Subcutaneous adipose tissue (tissue), 4 donors: ENCODE measurements around the gene SRRM4. TPM values are rescaled to one million over a fixed set of nuclear protein-coding genes. Genes with fewer than 3 reads are reported as not detected.

Source experiments
- total RNA-seq, 4 donors: library from RNA; depleted of rRNA; stranded (reverse); fragments of >200 nt; gene quantifications; one replicate each; pipeline ENCODE4 v1.1.0, GENCODE V29; 2016
- TF ChIP-seq, protein P1 (sequence below): fragments of 450-650 bp; IDR thresholded peaks from one replicate; pipeline ENCODE4 v1.5.1; 2016; ENCODE audit warnings: low read depth, mild to moderate bottlenecking, control low read depth, antibody characterized with exemption, moderate library complexity

SRRM4 gene
- total RNA-seq, 4 donors from 2014 or later, result not detected

DNA sequence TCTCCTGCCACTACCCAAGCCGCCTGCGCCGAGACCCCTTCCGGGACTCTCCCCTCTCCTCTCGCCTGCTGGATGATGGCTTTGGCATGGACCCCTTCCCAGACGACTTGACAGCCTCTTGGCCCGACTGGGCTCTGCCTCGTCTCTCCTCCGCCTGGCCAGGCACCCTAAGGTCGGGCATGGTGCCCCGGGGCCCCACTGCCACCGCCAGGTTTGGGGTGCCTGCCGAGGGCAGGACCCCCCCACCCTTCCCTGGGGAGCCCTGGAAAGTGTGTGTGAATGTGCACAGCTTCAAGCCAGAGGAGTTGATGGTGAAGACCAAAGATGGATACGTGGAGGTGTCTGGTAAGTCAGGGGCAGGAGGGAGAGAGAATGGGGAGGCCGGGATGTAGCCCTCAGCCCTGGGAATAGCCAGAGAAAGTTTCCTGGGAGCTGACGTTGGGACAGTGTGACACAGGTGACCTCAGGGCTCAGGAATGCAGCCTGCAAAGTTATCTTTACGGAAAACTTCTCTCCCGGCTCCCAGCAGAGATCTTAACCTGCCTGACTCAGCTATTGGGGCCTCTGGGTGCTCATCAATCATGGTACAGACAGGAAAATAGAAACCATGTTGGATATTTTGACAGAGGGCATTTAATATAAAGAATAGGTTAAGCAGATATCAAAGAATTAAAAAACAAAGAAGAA is 198.1 kb downstream of the SRRM4 start:
- TF ChIP-seq, protein P1, sequence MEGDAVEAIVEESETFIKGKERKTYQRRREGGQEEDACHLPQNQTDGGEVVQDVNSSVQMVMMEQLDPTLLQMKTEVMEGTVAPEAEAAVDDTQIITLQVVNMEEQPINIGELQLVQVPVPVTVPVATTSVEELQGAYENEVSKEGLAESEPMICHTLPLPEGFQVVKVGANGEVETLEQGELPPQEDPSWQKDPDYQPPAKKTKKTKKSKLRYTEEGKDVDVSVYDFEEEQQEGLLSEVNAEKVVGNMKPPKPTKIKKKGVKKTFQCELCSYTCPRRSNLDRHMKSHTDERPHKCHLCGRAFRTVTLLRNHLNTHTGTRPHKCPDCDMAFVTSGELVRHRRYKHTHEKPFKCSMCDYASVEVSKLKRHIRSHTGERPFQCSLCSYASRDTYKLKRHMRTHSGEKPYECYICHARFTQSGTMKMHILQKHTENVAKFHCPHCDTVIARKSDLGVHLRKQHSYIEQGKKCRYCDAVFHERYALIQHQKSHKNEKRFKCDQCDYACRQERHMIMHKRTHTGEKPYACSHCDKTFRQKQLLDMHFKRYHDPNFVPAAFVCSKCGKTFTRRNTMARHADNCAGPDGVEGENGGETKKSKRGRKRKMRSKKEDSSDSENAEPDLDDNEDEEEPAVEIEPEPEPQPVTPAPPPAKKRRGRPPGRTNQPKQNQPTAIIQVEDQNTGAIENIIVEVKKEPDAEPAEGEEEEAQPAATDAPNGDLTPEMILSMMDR, result no peak

DNA sequence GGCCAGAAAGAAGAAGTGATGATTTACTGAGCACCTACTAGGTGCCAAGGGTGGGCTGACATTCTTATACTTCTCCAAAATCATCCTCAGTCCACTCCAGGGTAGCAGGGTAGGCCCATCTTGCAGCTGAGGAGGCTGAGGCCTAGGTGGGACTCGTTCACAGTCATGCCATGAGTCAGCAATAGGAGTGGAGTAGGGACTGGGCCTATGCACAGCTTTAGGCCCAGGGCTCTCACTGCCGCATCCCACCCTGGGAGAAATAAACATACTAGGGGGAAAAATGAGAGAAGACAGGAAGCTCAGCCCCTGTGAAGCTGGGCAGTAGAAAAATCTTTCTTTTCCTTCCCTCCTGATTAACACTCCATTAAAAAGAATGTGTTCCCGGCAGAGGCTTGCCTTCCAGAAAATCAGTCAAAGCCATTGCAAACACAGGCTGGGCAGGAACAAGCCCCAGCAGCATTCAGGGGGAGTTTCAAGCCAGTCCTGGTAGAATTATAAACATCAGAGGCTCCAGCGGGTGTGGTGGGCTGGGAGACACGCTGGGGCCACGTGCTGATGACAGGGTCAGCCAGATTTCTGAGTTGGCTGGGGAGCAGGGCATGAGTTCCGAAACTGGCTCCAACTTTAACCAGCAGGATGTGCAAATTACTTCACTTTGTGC is 199.2 kb downstream of the SRRM4 start:
- TF ChIP-seq, protein P1, result no peak

GRCh38 chr12:119181202-119181601 is 199.9 kb downstream of the SRRM4 start:
- TF ChIP-seq, protein P1, result no peak

DNA sequence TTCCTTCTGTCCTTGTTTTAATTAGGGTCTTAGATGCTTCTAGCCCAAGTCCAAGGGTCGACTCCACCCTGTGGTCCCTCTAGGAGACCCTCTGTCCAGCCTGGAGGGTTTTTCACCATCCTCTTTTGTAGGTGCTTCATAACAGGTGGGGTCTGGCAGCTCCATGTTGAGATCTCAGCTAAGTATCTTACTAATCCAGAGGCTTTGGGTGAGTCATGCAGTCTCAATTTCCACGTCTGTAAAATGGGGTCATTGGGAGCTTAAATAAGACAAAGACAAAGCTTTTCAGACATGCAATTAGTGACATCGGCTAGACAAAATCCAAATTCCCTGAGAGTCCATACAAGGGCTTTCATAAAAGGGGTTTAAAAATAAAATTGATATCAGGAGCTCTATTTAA is 200.6 kb downstream of the SRRM4 start:
- TF ChIP-seq, protein P1, result no peak

DNA sequence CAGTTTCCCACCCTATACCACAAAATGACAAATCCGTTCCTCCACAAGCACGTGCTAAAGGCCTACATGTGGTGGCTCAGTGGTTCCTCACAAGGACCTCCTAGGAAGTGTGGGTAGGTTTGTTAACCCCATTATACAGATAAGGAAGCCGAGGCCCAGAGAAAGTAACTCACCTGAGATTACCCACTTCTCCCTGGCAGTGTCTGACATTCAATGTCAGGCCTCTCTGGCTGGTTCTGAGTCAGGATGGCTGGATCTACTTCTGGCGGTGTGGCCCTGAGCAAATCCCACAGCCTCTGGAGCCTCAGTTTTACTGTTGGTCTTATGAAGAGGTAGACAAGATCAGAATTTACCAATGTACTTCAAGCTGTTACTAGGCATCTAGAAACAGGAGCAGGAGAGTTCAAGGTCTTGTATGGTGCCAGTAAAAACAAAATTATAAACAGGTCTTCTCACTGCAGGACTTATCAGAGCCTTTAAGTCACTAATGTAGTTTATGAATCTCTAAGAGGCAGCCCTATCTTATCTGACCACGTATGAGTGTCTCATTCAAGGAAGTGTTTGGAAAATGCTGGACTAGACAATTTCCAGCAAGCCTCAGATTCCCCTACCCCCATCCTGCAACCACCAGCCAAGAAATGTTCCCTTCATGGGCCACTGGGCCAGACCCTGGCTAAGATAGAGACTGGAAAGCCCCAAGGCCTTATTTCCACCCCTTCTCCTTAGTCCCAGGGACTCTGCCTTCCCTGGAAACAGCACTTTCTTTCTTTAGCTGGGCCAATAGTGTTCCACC is 201.6 kb downstream of the SRRM4 start:
- TF ChIP-seq, protein P1, result no peak

GRCh38 chr12:119183942-119184695 is 202.8 kb downstream of the SRRM4 start:
- TF ChIP-seq, protein P1, result no peak
